Neural cell (in vitro differentiated cells): ENCODE measurements around the gene TSPYL6. TPM values are rescaled to one million over a fixed set of nuclear protein-coding genes. Genes with fewer than 3 reads are reported as not detected.

Experiments used
- H2AFZ ChIP-seq: fragments of 200-600, 300-800 bp; sonication (generic), shearing (Covaris generic); 2 replicates; pipeline ENCODE4 v1.6.0; 2014; ENCODE audit warnings: low read depth, mild to moderate bottlenecking, antibody characterized with exemption, low read length, moderate library complexity
- H3F3A ChIP-seq: fragments of 200-600 bp; shearing (Covaris generic); 2 replicates; pipeline ENCODE4 v1.6.1; 2016; ENCODE audit warnings: mild to moderate bottlenecking, moderate library complexity, mixed read lengths, antibody characterized with exemption, low read length; ENCODE audit not compliant: insufficient read depth, poor library complexity, severe bottlenecking
- H3K27ac ChIP-seq: fragments of 200-600, 300-800 bp; sonication (generic), shearing (Covaris generic); 2 replicates; pipeline ENCODE4 v1.5.1; 2014; ENCODE audit warnings: mild to moderate bottlenecking, low read length, moderate library complexity
- H3K27me3 ChIP-seq: fragments of 300-800, 200-600 bp; sonication (generic), shearing (Covaris generic); 2 replicates; pipeline ENCODE4 v1.6.0; 2014; ENCODE audit warnings: mild to moderate bottlenecking, low read depth, low read length, moderate library complexity; ENCODE audit not compliant: insufficient read depth
- H3K36me3 ChIP-seq: fragments of 300-800, 200-600 bp; sonication (generic), shearing (Covaris generic); 2 replicates; pipeline ENCODE4 v1.5.1; 2014; ENCODE audit warnings: mild to moderate bottlenecking, antibody characterized with exemption, low read length, moderate library complexity; ENCODE audit not compliant: insufficient read depth
- H3K4me2 ChIP-seq: fragments of 300-800, 200-600 bp; sonication (generic), shearing (Covaris generic); 2 replicates; pipeline ENCODE4 v1.6.0; 2014; ENCODE audit warnings: mild to moderate bottlenecking, low read length
- H3K4me3 ChIP-seq: fragments of 300-800, 200-600 bp; sonication (generic), shearing (Covaris generic); 2 replicates; pipeline ENCODE4 v1.5.1; 2014; ENCODE audit warnings: mild to moderate bottlenecking, low read length, moderate library complexity
- H3K79me2 ChIP-seq: fragments of 200-600 bp; shearing (Covaris generic); replicated peaks from 2 replicates; pipeline ENCODE4 v1.6.0; 2014; ENCODE audit warnings: mild to moderate bottlenecking, low read length, moderate library complexity; ENCODE audit not compliant: insufficient read depth
- H3K9ac ChIP-seq: fragments of 300-800, 200-600 bp; sonication (generic), shearing (Covaris generic); 2 replicates; pipeline ENCODE4 v1.6.1; 2016; ENCODE audit warnings: mild to moderate bottlenecking, low read length, mixed read lengths
- H3K9me2 ChIP-seq: fragments of 200-600 bp; shearing (Covaris generic); 2 replicates; pipeline ENCODE4 v1.6.1; 2016; ENCODE audit warnings: mild to moderate bottlenecking, low read length, mixed read lengths; ENCODE audit not compliant: insufficient read depth
- H3K9me3 ChIP-seq: fragments of 200-600, 300-800 bp; sonication (generic), shearing (Covaris generic); 2 replicates; pipeline ENCODE4 v1.6.1; 2016; ENCODE audit warnings: mild to moderate bottlenecking, mixed run types, low read length, moderate library complexity, mixed read lengths
- H4K20me1 ChIP-seq: fragments of 200-600 bp; shearing (Covaris generic); 2 replicates; pipeline ENCODE4 v1.6.1; 2016; ENCODE audit warnings: mild to moderate bottlenecking, mixed run types; ENCODE audit not compliant: insufficient read depth
- EP300 ChIP-seq: fragments of 450-650 bp; conservative IDR thresholded peaks from 2 replicates; pipeline ENCODE4 v1.6.1; 2014; ENCODE audit warnings: antibody characterized with exemption, mild to moderate bottlenecking, moderate library complexity; ENCODE audit not compliant: poor library complexity, severe bottlenecking
- EZH2 ChIP-seq: fragments of 200-600, 300-800 bp; shearing (Covaris generic), sonication (generic); IDR thresholded peaks from 2 replicates; pipeline ENCODE4 v1.6.1; 2014; ENCODE audit warnings: antibody characterized with exemption, low read length, borderline replicate concordance, mild to moderate bottlenecking; ENCODE audit not compliant: insufficient read depth, poor library complexity, severe bottlenecking
- MXI1 ChIP-seq: fragments of 450-650 bp; conservative IDR thresholded peaks from 2 replicates; pipeline ENCODE4 v1.6.1; 2014; ENCODE audit warnings: antibody characterized with exemption, mild to moderate bottlenecking; ENCODE audit not compliant: poor library complexity, severe bottlenecking
- POLR2AphosphoS5 ChIP-seq: IDR thresholded peaks from 2 replicates; pipeline ENCODE4 v1.6.1; 2012
- RAD21 ChIP-seq: fragments of 450-650 bp; conservative IDR thresholded peaks from 2 replicates; pipeline ENCODE4 v1.6.1; 2014; ENCODE audit warnings: antibody characterized with exemption, mild to moderate bottlenecking, moderate library complexity
- SMC3 ChIP-seq: fragments of 450-650 bp; conservative IDR thresholded peaks from 2 replicates; pipeline ENCODE4 v1.6.1; 2014; ENCODE audit warnings: antibody characterized with exemption, mild to moderate bottlenecking, moderate library complexity; ENCODE audit not compliant: poor library complexity
- TAF1 ChIP-seq: IDR thresholded peaks from 2 replicates; pipeline ENCODE4 v1.6.1; 2012; ENCODE audit warnings: low read depth
- polyA plus RNA-seq: library from polyadenylated mRNA; depleted of rRNA; stranded (reverse); fragments of >200 nt; gene quantifications from 2 replicates; pipeline ENCODE4 v1.2.3, GENCODE V29; 2014
- TF ChIP-seq, protein P1 (sequence below): IDR thresholded peaks from 2 replicates; pipeline ENCODE4 v1.6.1; 2012; ENCODE audit warnings: borderline replicate concordance
- TF ChIP-seq, protein P2 (sequence below): fragments of 450-650 bp; IDR thresholded peaks from 2 replicates; pipeline ENCODE4 v1.5.1; 2014; ENCODE audit warnings: antibody characterized with exemption, mild to moderate bottlenecking, moderate library complexity; ENCODE audit not compliant: poor library complexity, severe bottlenecking

Gene TSPYL6
- polyA plus RNA-seq, 1 donor from 2014 or later: not detected

DNA sequence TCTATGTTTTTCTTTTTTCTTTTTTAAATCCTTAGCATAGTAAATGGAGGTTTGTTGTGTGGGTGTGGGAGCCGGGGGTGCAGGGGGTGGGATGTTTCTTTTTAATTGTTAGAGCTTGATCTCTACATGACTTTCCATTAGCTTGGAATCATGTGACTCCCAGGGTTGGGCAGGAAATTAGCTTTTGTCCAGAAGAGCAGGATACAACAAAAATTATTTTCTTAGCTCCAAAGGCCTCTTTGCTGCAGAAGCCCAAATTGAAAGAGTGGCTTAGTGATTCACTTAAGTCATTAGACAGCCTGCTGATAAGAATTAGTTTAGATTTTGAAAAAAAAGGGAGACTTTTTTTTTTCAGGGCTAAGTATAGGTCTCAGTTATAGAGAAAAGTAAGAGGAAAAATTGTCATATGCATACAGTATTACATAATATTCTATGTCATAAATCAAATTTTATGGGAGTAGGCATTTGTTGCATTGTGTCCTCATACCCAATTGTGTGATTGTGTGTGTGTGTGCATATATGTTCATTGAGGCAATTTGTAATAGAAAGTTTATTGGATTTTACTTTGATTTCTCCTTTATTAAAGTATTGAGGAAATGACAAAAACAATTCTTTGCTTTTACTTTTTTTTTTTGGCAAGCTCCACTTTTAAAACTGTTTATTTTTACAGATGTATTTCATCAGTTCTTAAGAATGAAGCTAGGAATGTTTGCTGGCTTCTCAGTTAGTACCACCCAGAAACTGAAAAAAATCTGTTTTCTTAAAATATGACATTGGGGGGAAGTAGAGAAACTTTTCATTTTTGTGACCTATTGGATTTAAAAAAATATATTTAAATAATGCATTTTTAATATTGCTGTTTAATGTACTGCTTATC, 47.4 kb downstream of the TSPYL6 start:
- no peak overlapping the region for H3K27ac ChIP-seq
- no peaks in the 10 kb centered on the region for H3K9me3 ChIP-seq
- no peaks in the 10 kb centered on the region for H3K36me3 ChIP-seq
- TF ChIP-seq POLR2AphosphoS5: no peak
- no peak for TF ChIP-seq SMC3
- TF ChIP-seq MXI1: no peak
- TF ChIP-seq, protein P1, sequence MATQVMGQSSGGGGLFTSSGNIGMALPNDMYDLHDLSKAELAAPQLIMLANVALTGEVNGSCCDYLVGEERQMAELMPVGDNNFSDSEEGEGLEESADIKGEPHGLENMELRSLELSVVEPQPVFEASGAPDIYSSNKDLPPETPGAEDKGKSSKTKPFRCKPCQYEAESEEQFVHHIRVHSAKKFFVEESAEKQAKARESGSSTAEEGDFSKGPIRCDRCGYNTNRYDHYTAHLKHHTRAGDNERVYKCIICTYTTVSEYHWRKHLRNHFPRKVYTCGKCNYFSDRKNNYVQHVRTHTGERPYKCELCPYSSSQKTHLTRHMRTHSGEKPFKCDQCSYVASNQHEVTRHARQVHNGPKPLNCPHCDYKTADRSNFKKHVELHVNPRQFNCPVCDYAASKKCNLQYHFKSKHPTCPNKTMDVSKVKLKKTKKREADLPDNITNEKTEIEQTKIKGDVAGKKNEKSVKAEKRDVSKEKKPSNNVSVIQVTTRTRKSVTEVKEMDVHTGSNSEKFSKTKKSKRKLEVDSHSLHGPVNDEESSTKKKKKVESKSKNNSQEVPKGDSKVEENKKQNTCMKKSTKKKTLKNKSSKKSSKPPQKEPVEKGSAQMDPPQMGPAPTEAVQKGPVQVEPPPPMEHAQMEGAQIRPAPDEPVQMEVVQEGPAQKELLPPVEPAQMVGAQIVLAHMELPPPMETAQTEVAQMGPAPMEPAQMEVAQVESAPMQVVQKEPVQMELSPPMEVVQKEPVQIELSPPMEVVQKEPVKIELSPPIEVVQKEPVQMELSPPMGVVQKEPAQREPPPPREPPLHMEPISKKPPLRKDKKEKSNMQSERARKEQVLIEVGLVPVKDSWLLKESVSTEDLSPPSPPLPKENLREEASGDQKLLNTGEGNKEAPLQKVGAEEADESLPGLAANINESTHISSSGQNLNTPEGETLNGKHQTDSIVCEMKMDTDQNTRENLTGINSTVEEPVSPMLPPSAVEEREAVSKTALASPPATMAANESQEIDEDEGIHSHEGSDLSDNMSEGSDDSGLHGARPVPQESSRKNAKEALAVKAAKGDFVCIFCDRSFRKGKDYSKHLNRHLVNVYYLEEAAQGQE: no peak
- TF ChIP-seq, protein P2, sequence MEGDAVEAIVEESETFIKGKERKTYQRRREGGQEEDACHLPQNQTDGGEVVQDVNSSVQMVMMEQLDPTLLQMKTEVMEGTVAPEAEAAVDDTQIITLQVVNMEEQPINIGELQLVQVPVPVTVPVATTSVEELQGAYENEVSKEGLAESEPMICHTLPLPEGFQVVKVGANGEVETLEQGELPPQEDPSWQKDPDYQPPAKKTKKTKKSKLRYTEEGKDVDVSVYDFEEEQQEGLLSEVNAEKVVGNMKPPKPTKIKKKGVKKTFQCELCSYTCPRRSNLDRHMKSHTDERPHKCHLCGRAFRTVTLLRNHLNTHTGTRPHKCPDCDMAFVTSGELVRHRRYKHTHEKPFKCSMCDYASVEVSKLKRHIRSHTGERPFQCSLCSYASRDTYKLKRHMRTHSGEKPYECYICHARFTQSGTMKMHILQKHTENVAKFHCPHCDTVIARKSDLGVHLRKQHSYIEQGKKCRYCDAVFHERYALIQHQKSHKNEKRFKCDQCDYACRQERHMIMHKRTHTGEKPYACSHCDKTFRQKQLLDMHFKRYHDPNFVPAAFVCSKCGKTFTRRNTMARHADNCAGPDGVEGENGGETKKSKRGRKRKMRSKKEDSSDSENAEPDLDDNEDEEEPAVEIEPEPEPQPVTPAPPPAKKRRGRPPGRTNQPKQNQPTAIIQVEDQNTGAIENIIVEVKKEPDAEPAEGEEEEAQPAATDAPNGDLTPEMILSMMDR: no peak
- TF ChIP-seq EP300: no peak
- no peak for TF ChIP-seq EZH2
- no peak for TF ChIP-seq RAD21
- TF ChIP-seq TAF1: no peak
- H3K9ac ChIP-seq: no peak overlapping the region
- H3K4me3 ChIP-seq: no peak overlapping the region
- H2AFZ ChIP-seq: no peak overlapping the region
- H3K9me2 ChIP-seq: no peaks in the 10 kb centered on the region
- H3F3A ChIP-seq: no peaks in the 10 kb centered on the region
- H4K20me1 ChIP-seq: no peaks in the 10 kb centered on the region
- no peaks in the 10 kb centered on the region for H3K79me2 ChIP-seq
- no peaks in the 10 kb centered on the region for H3K27me3 ChIP-seq
- no peak overlapping the region for H3K4me2 ChIP-seq

GRCh38 chr2:54207666-54208195, 48.3 kb downstream of the TSPYL6 start:
- H4K20me1 ChIP-seq: no peaks in the 10 kb centered on the region
- H2AFZ ChIP-seq: no peak overlapping the region
- no peak overlapping the region for H3K9ac ChIP-seq
- no peaks in the 10 kb centered on the region for H3K79me2 ChIP-seq
- no peaks in the 10 kb centered on the region for H3K27me3 ChIP-seq
- H3K4me2 ChIP-seq: no peak overlapping the region
- H3K9me2 ChIP-seq: no peaks in the 10 kb centered on the region
- H3F3A ChIP-seq: no peaks in the 10 kb centered on the region
- H3K27ac ChIP-seq: no peak overlapping the region
- no peaks in the 10 kb centered on the region for H3K9me3 ChIP-seq
- H3K36me3 ChIP-seq: no peaks in the 10 kb centered on the region
- TF ChIP-seq RAD21 (no peak), EP300 (no peak), MXI1 (no peak), EZH2 (no peak), SMC3 (no peak), TAF1 (no peak), POLR2AphosphoS5 (no peak)
- TF ChIP-seq, protein P2: no peak
- TF ChIP-seq, protein P1: no peak
- no peak overlapping the region for H3K4me3 ChIP-seq
